D721Med (cell line): ENCODE results near the gene PAGE4.

ENCODE experiments used
- DNase-seq: peaks from one replicate; pipeline ENCODE4 v3.0.0; 2011; ENCODE audit warnings: low spot score; ENCODE audit not compliant: insufficient read length
- FAIRE-seq: peaks from 2 replicates; lab custom pipeline; 2011; peaks lifted over from hg19 to GRCh38; lab: Jason Lieb, UNC
- TF ChIP-seq, protein P1 (sequence below): IDR thresholded peaks from 2 replicates; pipeline ENCODE4 v1.5.1; 2012; ENCODE audit warnings: mild to moderate bottlenecking, control low read depth; ENCODE audit not compliant: insufficient read depth; ENCODE audit errors: missing control alignments

PAGE4 gene

DNA sequence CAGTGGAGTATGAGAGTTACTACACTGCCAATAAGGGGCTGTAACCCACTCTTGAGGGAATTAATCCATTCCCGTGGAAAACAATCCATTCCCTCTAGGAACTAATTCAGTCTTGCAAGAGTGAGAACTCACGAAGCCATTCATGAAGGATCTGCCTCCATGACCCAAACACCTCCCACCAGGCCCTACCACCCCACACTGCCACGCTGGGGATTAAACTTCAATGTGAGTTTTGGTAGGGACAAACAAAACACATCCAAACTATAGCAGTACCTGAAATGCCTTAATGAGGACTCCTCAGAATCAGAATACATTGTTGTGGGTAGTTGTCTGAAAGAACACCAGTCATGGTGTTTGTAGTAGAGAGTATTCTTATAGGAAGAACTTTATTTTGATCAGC is 19.2 kb downstream of the PAGE4 start:
- TF ChIP-seq, protein P1, sequence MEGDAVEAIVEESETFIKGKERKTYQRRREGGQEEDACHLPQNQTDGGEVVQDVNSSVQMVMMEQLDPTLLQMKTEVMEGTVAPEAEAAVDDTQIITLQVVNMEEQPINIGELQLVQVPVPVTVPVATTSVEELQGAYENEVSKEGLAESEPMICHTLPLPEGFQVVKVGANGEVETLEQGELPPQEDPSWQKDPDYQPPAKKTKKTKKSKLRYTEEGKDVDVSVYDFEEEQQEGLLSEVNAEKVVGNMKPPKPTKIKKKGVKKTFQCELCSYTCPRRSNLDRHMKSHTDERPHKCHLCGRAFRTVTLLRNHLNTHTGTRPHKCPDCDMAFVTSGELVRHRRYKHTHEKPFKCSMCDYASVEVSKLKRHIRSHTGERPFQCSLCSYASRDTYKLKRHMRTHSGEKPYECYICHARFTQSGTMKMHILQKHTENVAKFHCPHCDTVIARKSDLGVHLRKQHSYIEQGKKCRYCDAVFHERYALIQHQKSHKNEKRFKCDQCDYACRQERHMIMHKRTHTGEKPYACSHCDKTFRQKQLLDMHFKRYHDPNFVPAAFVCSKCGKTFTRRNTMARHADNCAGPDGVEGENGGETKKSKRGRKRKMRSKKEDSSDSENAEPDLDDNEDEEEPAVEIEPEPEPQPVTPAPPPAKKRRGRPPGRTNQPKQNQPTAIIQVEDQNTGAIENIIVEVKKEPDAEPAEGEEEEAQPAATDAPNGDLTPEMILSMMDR = no peak
- DNase-seq (no peak), FAIRE-seq (no peak)

DNA sequence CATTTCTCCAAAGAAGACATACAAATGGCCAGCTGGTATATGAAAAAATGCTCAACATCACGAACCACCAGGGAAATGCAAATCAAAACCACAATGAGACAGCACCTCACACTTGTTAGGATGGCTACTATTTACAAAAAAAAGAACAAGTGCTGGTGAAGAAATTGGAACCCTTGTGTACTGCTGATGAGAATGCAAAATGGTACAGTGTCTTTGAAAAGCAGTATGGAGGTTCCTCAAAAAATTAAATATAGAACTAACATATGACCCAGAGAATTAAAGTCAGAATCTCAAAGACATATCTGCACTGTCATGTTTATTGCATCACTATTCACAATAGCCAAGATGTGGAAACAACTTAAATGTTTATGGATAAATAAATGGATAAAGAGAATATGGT is 20.9 kb downstream of the PAGE4 start:
- TF ChIP-seq, protein P1 = no peak
- DNase-seq (no peak), FAIRE-seq (no peak)

DNA sequence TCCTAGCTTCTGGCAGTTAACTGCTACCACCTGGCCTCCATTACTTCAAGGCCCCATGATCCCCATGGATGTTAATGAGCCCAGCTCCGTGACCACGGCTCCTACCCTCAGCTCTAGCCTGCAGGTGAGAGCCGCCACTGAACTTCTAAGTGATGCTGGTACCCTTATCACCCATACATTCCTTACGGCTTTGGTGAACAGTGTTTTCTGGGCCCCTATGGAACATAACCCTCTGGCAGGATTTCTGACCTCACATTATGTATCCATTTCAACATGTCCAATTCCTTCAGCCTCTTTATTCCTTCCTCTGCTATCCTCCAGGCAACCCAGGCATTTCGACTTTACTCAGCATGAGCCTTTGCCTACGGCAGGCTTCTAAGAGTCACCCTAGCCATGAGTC is 24.6 kb downstream of the PAGE4 start:
- FAIRE-seq = no peak

DNA sequence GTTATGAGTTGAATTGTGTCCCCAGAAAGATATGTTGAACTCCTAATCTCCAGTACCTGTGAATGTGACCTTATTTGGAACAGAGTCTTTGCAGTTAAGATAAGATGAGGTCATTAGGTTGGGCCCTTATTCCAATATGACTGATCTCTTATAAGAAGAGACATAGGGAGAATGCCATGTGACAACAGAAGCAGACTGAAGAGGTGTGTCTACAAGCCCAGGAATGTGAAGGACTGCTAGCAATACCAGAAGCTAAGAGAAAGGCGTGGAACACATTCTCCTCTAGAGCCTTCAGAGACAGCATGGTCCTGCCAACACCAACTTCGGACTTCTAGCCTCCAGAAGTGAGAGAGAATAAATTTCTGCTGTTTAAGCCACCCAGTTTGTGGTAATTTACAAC is 27.7 kb downstream of the PAGE4 start:
- TF ChIP-seq, protein P1 = no peak
- FAIRE-seq (no peak), DNase-seq (no peak)

More for the DNA sequence above, 24.6 kb downstream of the PAGE4 start:
- DNase-seq = no peak
- TF ChIP-seq, protein P1 = no peak

DNA sequence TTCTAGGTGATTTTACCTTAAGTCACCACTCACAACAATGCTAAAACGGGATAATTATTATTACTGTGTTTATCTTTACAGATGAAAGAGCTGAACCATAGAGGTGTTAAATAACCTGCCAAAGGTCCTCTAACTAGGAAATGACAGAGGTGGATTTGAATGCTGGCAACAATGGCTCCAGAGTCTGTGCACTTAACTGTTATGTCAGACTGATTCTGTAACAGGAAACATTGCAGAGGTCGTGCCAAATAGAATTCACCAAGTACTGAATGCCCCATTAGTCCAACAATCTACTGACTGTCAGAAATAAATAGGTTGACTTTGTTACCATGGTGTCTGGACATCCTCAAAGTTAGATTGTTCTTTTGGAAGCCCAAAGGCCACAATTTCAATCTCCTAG is 29.2 kb downstream of the PAGE4 start:
- DNase-seq (no peak), FAIRE-seq (no peak)
- TF ChIP-seq, protein P1 = no peak

DNA sequence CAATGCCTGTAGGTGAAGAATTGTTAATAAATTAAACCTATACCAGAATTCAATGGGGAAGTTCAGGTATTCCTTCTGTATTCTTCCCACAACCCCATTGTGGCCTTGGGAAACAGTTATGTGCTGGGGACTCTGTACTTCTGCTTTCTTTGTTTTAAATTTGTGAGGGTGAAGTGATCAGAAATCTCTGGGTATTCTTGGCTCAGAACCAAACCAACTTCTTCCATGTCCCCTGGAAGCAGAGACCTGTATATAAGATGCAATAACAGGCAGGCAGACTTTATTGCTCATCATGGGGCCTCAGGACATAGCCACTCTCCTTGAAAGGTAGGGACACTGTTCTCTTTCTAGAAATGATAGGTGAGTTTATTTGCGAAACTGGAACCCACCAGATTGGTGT is 30.4 kb downstream of the PAGE4 start:
- TF ChIP-seq, protein P1 = no peak
- no peak for DNase-seq
- FAIRE-seq = no peak

DNA sequence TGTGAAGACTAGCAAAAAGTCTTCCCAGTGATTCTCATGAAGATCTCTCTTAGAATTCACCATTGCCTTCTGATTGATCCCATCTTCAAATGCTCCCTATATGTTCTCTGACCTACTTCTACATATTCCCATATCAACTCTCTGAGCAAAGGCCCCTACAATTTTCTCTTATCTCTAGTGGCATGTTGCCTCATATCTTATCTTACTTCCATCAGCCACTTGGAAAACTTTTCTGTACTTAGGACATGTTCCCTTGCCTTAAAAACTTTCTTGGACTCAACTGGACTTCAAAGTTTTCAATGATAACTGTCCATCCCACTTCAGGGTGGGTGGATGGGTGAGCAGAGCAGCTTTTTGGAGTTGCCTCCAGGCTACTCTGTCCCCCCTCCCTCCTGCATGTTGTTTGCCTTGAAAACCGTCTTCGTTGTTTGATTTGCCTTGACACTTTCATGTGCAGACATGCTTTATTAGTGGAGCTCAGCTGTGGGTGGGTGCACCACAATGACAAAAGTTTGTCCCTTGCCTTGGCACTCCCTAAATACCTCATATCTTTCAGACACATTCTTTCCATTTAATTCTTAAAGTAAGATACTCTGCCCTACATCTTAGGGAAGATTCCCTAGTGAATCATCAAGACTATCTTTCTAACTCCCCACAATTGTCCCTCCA is 31.9 kb downstream of the PAGE4 start:
- TF ChIP-seq, protein P1 = no peak
- no peak for DNase-seq
- no peak for FAIRE-seq
